GM12874 (cell line): ENCODE data around the gene FTO.

Experiments used
- TF ChIP-seq, protein P1 (sequence below): IDR thresholded peaks from 2 replicates; pipeline ENCODE4 v1.5.1; 2011; ENCODE audit warnings: low read depth, mild to moderate bottlenecking, control low read depth, low read length, moderate library complexity; ENCODE audit not compliant: insufficient read depth

FTO gene

DNA sequence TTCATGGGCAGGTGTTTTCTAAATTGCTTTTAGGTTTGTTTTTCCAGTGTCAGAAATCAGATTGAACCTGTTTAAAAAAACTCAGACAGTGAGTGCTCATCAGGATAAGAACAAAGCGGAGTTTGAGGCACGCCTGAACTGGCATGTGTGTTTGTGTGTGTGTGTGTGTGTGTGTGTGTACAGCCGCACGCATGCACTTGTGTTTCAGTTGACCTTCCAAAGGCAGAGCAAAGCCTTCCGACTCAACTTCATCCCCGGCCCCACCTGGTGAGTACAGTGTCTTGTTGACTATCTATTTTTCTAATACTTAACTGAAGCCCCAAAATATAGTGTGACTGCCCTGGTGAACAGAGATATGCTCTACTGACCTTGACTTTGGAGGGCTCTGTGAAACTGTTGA lies 357.5 kb downstream of the FTO start:
- TF ChIP-seq, protein P1, sequence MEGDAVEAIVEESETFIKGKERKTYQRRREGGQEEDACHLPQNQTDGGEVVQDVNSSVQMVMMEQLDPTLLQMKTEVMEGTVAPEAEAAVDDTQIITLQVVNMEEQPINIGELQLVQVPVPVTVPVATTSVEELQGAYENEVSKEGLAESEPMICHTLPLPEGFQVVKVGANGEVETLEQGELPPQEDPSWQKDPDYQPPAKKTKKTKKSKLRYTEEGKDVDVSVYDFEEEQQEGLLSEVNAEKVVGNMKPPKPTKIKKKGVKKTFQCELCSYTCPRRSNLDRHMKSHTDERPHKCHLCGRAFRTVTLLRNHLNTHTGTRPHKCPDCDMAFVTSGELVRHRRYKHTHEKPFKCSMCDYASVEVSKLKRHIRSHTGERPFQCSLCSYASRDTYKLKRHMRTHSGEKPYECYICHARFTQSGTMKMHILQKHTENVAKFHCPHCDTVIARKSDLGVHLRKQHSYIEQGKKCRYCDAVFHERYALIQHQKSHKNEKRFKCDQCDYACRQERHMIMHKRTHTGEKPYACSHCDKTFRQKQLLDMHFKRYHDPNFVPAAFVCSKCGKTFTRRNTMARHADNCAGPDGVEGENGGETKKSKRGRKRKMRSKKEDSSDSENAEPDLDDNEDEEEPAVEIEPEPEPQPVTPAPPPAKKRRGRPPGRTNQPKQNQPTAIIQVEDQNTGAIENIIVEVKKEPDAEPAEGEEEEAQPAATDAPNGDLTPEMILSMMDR = no peak

DNA sequence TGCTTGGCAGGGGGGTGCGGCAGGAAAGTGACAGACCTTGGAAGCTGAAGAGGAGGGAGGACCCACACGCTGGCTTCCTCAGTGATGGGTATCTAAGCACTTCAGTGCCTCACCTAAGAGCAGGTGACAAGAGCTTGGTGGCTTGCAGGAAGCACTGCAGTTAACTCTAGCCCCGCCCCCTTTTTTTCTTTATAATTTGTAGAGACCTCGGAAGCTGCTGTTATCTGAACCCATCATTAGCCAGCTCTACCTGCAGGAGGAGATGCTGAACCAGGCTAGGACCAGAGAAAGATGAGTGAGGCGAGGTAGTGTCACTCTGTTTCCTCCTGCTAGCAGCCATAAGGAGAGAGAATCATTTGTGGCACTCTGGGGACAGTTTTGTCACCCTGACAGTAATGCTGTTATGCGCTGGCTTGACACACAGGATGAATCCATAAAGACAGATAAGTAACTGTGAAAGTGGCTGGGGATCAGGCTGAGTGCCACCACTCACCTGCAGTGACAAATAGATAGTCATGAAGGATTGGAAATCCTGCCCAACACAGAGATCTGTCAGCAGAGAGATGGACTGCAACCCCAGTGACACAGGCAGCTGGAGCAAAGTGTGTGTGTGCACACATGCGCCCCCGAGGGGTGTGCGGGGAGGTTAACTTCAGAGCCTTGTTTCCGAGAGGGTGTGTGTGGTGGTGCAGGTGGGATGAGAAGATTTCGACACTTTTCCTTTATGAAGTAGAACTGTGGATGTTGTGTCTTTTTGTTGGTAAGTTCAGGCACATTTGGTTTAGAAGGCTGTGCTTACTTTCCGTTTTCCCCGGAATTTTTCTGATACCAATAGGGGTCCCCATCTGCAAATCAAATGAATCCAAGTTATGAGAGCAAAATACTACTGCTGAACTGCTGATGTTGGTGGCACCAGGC lies 358.7 kb downstream of the FTO start:
- TF ChIP-seq, protein P1 = no peak

GRCh38 chr16:54063279-54063773 lies 359.4 kb downstream of the FTO start:
- TF ChIP-seq, protein P1 = no peak

- TF ChIP-seq, protein P1 = no peak
These were observed 362.6 kb downstream of the FTO start for GRCh38 chr16:54066451-54067105.

DNA sequence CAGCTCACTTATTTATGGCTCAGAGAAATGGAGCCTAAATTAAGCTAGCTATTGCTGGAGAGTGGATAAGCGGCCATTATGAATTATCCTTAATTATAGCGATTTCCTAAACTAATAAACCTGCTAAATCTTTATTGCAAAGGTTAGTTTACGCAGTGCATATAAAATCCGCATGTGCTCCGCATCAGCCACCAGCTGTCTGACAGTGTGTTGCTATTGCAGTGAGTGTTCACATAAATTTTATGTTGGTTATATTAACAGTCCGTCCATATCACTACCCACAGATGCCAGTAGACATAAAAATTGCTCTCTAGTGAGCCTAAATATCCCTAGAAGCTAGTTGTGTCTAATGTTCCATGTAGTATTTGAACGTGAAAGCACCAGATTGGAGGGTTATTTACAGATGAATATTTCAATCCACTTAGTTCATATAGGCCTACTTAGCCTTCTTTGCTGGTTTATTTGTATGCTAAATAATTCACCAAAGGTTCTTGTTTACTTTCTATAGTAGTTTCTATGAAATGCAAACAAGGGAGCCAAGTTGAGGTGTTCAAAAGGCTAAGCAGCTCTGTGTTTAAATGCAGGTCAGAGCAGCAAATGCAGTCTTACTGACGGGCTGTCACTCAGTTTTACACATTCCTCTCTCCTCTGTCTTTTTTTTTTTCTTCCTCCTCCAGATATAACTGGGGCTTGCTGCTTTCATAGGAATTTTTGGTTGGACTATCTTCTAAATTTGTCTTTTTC lies 363.5 kb downstream of the FTO start:
- TF ChIP-seq, protein P1 = no peak

DNA sequence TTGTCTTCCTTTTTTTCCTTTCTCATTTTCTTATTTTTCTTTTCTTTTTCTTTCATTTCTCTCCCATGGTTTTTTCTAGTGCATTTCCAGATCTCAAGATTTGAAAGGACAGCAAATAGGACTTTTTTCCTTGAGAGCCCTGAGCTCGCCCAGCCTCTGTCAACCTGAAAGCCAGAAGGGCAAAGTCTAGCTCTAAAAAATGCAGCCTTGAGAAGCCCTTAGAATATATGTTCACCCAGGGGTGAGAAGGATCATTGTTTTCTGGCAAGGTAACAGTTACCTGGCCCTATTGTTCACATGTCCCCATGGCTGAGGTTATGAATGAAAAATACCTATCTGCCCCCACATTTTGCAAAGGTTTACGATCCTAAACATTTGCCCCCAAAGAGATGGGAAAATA lies 364.3 kb downstream of the FTO start:
- TF ChIP-seq, protein P1 = no peak
